Measurements from ENCODE around the gene NOCT. TPM values are rescaled to one million over a fixed set of nuclear protein-coding genes. Genes with fewer than 3 reads are reported as not detected.
A peak's percentile ranks its signal among the peaks of the same experiment; 100 is the strongest.

NOCT gene
- total RNA-seq, 1 experiment from 2014 or later, result 24.0 TPM

- in situ Hi-C loops (cut with HindIII; ENCODE audit: low pct_unique_long_range_greater_than_20kb, low sequenced_read_pairs), result no loop called here
- peak; percentile 97 for DNase-seq (ENCODE audit: low read depth, low spot score)
These were observed 67.4 kb downstream of the NOCT start for GRCh38 chr4:139082750-139083606.

GRCh38 chr4:139083607-139083955, 68.0 kb downstream of the NOCT start:
- DNase-seq (ENCODE audit: low read depth, low spot score), result peak; percentile 45
- in situ Hi-C loops (cut with HindIII; ENCODE audit: low pct_unique_long_range_greater_than_20kb, low sequenced_read_pairs), result no loop called here

- in situ Hi-C loops (cut with HindIII; ENCODE audit: low pct_unique_long_range_greater_than_20kb, low sequenced_read_pairs), result no loop called here
- peak; percentile 88 for DNase-seq (ENCODE audit: low read depth, low spot score)
These were observed 68.6 kb downstream of the NOCT start for GRCh38 chr4:139083956-139084803.

GRCh38 chr4:139084804-139085093, 69.2 kb downstream of the NOCT start:
- in situ Hi-C loops (cut with HindIII; ENCODE audit: low pct_unique_long_range_greater_than_20kb, low sequenced_read_pairs), result no loop called here

GRCh38 chr4:139085141-139085540, 69.6 kb downstream of the NOCT start:
- peak; percentile 1 for DNase-seq (ENCODE audit: low read depth, low spot score)

More at GRCh38 chr4:139084804-139085093, 69.2 kb downstream of the NOCT start:
- no peak for DNase-seq (ENCODE audit: low read depth, low spot score)

GRCh38 chr4:139092271-139092670, 76.7 kb downstream of the NOCT start:
- in situ Hi-C loops (cut with HindIII; ENCODE audit: low pct_unique_long_range_greater_than_20kb, low sequenced_read_pairs), result no loop called here
- no peak for DNase-seq (ENCODE audit: low read depth, low spot score)

More at GRCh38 chr4:139085141-139085540, 69.6 kb downstream of the NOCT start:
- in situ Hi-C loops (cut with HindIII; ENCODE audit: low pct_unique_long_range_greater_than_20kb, low sequenced_read_pairs), result no loop called here

Small RNAs within 50 kb of the gene (small RNA-seq; reads per million reads assigned to genes)
- 0 reads per million in 2 experiments for gene RNU6-531P

Other genes starting within 250 kb of the NOCT start
- 19.3 and 19.8 TPM in 2 replicates for gene ELF2, start 161.4 kb downstream of the NOCT start, total RNA-seq (2014; rRNA removed; shearing (Covaris generic))